Stimulated activated CD8-positive, alpha-beta memory T cell treated with anti-CD3 and anti-CD28 coated beads, Interleukin-12 subunit alpha, Interleukin-12 subunit beta, amount 100 ng/mL, for 1 hour (primary cell): ENCODE data around the gene RIMKLA.

Experiments used
- DNase-seq: peaks from one replicate; pipeline ENCODE4 v3.0.0-alpha.2; 2020; ENCODE audit warnings: low read depth

Gene RIMKLA

GRCh38 chr1:42372796-42373195 is 7.8 kb upstream of the RIMKLA start:
- no peak for DNase-seq

- no peak for DNase-seq
These were observed 602 bp upstream of the RIMKLA start for GRCh38 chr1:42379794-42380585.

GRCh38 chr1:42381280-42381673 is 685 bp downstream of the RIMKLA start:
- DNase-seq: no peak

- no peak for DNase-seq
These were observed 4.7 kb downstream of the RIMKLA start for GRCh38 chr1:42385283-42385682.

DNA sequence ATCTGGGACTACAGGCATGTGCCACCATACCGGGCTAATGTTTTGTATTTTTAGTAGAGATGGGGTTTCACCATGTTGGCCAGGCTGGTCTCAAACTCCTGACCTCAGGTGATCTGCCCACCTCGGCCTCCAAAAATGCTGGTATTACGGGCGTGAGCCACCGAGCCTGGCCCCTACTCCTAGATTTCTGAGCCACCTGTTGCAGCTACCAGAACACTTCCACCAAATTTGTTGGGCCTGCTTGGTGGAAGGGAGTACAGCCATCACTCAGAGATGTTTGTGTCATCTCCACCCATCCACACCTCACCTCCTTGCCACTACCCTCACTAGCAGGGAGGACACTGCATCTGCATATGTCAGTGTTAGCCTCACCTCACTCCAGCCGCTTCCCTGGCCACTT is 5.5 kb downstream of the RIMKLA start:
- DNase-seq: no peak

DNA sequence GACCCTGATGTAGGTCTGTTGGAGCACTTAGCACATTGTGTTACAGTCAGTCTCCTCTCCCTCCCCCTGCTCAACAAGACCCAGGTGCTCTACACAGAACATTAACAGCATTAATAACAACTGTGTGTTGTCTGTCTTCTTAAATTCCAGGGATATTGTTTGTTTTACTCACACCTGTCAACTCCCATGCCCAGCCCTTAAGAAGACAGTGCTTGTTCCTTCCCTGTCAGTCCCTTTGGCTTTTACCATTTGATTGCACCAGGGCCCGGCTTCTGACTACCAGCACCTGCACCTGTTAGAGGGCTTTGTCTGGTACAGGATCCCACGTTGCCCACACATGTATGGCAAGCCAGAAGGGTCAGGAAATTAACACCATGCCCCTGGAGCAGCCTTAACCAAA is 11.7 kb downstream of the RIMKLA start:
- DNase-seq: no peak

GRCh38 chr1:42392967-42393848 is 12.6 kb downstream of the RIMKLA start:
- DNase-seq: no peak

GRCh38 chr1:42399315-42400100 is 18.9 kb downstream of the RIMKLA start:
- DNase-seq: no peak

- DNase-seq: no peak
These were observed 23.3 kb downstream of the RIMKLA start for GRCh38 chr1:42403880-42404400.

- no peak for DNase-seq
These were observed 34.2 kb downstream of the RIMKLA start for GRCh38 chr1:42414551-42415496.

DNA sequence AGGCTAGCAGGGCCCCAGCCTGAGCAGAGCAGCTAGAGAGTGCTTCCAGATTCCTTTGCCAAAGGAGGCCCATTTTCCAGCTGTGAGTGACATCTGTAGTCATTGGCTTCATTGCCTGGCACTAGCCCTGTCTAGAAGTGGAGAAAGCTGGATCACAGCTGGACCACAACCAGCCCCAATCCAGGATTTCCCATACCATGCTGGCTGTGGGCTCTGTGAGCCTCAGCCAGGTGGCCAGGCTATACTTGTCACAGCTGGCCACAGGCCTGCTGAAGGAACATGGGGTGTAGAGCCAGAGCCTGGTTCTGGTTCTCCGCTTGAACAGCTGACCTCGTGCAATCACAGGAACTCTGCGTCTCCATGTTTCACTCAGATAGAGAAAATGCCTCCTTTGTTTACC is 36.6 kb downstream of the RIMKLA start:
- no peak for DNase-seq

DNA sequence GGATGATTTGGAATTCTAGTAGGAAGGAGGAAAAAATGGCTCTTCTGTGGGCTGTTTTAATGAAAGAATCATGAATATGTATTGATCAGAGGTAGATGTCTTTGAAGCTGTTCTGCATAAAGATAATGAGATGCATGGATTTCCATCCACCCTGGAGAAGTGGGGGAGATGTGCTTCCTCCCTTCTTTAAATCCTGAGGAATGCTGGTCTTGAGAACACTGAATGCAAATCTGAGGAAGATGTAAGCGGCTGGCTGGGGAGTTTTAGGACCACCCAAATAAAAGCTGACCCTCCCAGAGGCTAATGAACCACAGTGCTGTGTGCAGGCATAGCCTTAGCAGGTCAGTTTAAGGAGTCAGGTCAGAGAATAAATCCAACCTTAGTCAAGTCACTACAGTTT is 37.9 kb downstream of the RIMKLA start:
- no peak for DNase-seq

DNA sequence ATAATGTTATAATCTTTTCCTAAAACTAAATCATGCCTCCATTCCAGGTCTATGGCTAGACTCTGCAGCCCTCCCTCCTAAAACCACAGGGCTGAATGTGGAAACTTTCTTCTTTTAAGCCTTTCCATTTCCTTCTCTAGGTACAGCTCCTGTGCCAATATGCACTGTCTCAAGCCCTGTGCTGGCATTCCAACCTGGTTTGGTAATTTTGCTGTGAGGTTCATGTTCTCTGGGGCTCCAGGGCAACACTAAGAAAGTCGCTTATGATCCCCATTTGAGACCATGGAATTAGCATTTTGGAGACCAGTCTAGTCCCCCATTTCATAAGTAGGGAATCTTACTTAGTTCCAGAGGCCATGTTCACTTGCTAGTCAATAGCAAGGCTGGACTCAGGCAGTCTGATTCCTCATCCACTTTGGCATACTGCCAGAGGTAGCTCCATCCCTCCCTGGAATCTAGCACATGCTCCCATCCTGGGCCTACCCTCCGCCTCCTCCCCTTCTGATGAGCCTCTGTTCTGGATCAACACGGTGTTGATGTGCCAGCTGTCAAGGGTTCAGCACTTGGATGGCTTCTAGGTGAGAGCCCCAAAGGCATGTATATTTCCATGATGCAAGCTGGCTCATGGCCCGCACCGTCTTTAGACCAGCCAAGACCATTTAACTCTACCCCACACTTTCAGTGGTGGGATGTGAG is 38.7 kb downstream of the RIMKLA start:
- no peak for DNase-seq

GRCh38 chr1:42420121-42420520 is 39.5 kb downstream of the RIMKLA start:
- no peak for DNase-seq

DNA sequence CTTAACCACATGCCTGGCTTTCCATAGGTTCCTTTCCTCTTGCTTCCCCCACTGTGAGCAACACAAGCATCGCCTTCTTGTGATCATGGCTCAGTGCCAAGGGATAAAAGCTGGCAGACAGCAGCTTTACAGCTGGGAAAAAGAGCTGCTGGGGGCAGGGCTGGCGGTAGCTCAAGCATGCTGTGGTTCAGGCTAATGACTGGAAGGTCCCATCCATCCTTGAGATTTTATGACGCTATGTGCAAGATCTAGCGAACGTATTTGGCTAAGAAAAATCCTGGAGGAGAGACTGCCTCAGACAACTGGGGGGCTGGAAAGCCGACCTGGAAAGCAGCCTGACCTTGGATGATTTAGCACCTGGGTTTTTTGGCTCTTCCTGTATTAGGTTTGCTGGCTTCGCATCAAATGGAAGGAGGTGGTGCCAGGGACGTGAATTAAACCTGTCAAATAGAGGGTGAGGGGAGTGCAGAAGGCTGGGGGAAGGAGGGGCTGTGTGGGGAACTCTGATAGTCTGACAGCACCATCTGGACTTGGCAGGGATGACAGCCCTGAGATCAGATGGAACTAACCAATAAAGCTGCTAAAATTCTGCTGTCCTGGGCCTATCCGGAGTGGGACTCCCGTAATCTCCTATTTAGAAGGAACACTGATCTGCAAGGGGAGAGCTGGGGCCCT is 40.5 kb downstream of the RIMKLA start:
- no peak for DNase-seq

GRCh38 chr1:42422737-42423136 is 42.1 kb downstream of the RIMKLA start:
- DNase-seq: no peak

GRCh38 chr1:42423681-42424080 is 43.1 kb downstream of the RIMKLA start:
- no peak for DNase-seq

DNA sequence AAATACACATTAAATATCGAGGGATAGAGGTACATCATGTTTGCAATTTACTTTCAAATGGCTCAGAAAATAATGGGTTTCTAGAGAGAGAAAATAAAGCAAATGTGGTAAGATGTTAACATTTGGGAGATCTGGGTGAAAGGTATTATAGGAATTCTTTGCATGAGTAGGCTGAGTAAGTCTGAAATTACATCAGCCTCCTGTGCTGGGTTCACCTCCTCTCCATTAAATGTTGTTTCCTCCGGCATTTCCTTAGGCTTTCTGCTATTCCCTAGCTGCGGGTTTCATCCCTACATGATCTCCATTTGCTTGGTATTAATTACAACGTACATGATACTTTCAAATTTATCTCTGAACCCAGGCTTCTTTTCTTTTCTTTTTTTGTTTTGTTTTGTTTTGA is 43.6 kb downstream of the RIMKLA start:
- no peak for DNase-seq

DNA sequence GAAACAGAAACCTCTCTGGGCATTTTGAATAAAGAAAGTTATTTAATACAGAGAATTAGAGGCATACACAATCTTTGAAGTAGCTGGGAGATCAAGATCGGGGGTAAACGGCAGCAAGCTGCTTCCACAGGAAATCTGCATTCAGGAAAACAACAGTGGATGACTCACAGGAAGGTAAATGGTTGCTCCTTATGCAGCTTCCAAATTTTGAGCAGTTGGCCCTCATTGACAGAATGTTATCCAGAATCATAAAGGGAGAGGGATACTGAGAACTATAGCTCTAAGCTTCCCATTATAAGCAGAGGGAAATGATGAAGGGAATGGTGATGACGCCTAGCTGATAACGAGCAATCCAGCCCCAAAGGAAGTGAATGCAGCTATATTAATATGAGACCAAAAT is 46.6 kb downstream of the RIMKLA start:
- no peak for DNase-seq

DNA sequence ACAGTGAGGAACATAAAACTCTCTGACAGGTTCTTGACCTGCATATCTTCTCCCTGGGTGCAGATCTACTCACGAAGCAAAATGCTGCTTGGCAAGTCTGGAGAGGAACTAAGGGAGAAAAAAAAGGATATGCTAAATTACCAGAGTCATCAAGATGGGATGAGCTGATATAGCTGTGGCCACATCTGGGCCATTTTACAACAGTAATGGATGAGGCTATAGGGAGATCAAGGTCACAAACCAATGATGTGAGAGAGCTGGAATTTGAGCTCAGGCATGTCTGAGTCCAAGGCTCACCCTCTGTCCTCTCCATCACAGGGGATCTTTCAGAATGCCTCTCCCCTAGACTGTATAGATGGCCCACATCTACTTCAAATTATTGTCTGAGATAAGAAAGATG is 49.0 kb downstream of the RIMKLA start:
- no peak for DNase-seq
